Measurements from ENCODE around the gene TF. TPM values are rescaled to one million over a fixed set of nuclear protein-coding genes. Genes with fewer than 3 reads are reported as not detected.

The TF gene
- total RNA-seq, 1 donor from 2014 or later: 0.34 TPM

- H3K27ac ChIP-seq (ENCODE audit: low read depth, low read length): no peak overlapping the region
- DNase-seq (ENCODE audit: low read depth): no peak
- no peaks in the 10 kb centered on the region for H3K4me1 ChIP-seq (ENCODE audit: insufficient read depth, low read length)
- Mint-ChIP-seq H3K27ac (ENCODE audit: unreplicated experiment) (no peak overlapping the region), H3K4me3 (ENCODE audit: unreplicated experiment) (no peak overlapping the region), H3K9me3 (ENCODE audit: unreplicated experiment) (peaks cover 1% of the 10 kb centered on the region), H3K27me3 (ENCODE audit: low read depth, unreplicated experiment) (peaks cover 3% of the 10 kb centered on the region), H3K4me1 (ENCODE audit: low read depth, unreplicated experiment) (no peaks in the 10 kb centered on the region), H3K36me3 (ENCODE audit: low read depth, unreplicated experiment) (peaks cover 39% of the 10 kb centered on the region)
- no peak overlapping the region for H3K4me2 ChIP-seq (ENCODE audit: low read length)
- H3K4me3 ChIP-seq (ENCODE audit: insufficient read depth, low read depth, low read length): no peak overlapping the region
- no peaks in the 10 kb centered on the region for H3K27me3 ChIP-seq (ENCODE audit: insufficient read depth, low read length)
- H4K20me1 ChIP-seq (ENCODE audit: insufficient read depth, low read length): no peaks in the 10 kb centered on the region
- no peaks in the 10 kb centered on the region for H3K36me3 ChIP-seq (ENCODE audit: insufficient read depth, low read length)
- no peak overlapping the region for H2AFZ ChIP-seq (ENCODE audit: low read depth, low read length)
- H3K9ac ChIP-seq (ENCODE audit: low read length): no peak overlapping the region
- no peak for FAIRE-seq
- H3K79me2 ChIP-seq (ENCODE audit: insufficient read depth, low read length): no peaks in the 10 kb centered on the region
- no peaks in the 10 kb centered on the region for H3K9me3 ChIP-seq (ENCODE audit: insufficient read depth, low read depth, low read length)
- no peak for TF ChIP-seq CTCF (IDR thresholded peaks at IDR 0.05; ENCODE audit: insufficient read depth, low read depth, low read length)
- no peak for TF ChIP-seq EZH2 (IDR thresholded peaks at IDR 0.05; ENCODE audit: insufficient read depth, low read length)
Measured at GRCh38 chr3:133830071-133830470, 83.9 kb downstream of the TF start.

- Histone ChIP-seq H3K36me3 (ENCODE audit: insufficient read depth, low read length) (no peaks in the 10 kb centered on the region), H3K9ac (ENCODE audit: low read length) (no peak overlapping the region), H2AFZ (ENCODE audit: low read depth, low read length) (no peak overlapping the region), H4K20me1 (ENCODE audit: insufficient read depth, low read length) (no peaks in the 10 kb centered on the region), H3K4me1 (ENCODE audit: insufficient read depth, low read length) (no peaks in the 10 kb centered on the region), H3K27ac (ENCODE audit: low read depth, low read length) (no peak overlapping the region), H3K4me2 (ENCODE audit: low read length) (no peak overlapping the region), H3K79me2 (ENCODE audit: insufficient read depth, low read length) (no peaks in the 10 kb centered on the region), H3K9me3 (ENCODE audit: insufficient read depth, low read depth, low read length) (no peaks in the 10 kb centered on the region), H3K27me3 (ENCODE audit: insufficient read depth, low read length) (no peaks in the 10 kb centered on the region), H3K4me3 (ENCODE audit: insufficient read depth, low read depth, low read length) (no peak overlapping the region)
- Mint-ChIP-seq H3K4me3 (ENCODE audit: unreplicated experiment) (peak overlapping the region; percentile 27), H3K4me1 (ENCODE audit: low read depth, unreplicated experiment) (no peaks in the 10 kb centered on the region), H3K27ac (ENCODE audit: unreplicated experiment) (no peak overlapping the region), H3K27me3 (ENCODE audit: low read depth, unreplicated experiment) (peaks cover 5% of the 10 kb centered on the region), H3K36me3 (ENCODE audit: low read depth, unreplicated experiment) (peaks cover 38% of the 10 kb centered on the region), H3K9me3 (ENCODE audit: unreplicated experiment) (peaks cover 1% of the 10 kb centered on the region)
- FAIRE-seq (no peak), DNase-seq (ENCODE audit: low read depth) (no peak)
- no peak for TF ChIP-seq EZH2 (IDR thresholded peaks at IDR 0.05; ENCODE audit: insufficient read depth, low read length)
- no peak for TF ChIP-seq CTCF (IDR thresholded peaks at IDR 0.05; ENCODE audit: insufficient read depth, low read depth, low read length)
Measured at GRCh38 chr3:133831966-133832801, 86.0 kb downstream of the TF start.

DNA sequence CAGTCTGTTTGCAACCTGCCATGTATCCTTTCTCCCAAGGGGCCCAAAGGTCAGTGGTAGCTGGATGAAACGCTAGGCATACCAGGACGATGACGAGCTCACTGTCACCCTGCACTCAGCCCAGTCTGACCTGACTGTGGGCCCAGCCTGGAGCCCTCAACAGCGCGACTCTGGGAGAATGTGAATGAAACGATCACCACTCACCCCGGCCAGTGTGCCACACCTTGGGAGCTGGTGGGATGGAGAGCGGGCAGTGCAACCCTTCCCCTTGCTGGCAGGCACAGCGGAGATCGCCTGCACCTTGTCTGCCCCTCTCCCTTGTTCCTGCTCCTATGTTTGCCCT, 86.6 kb downstream of the TF start:
- FAIRE-seq (no peak), DNase-seq (ENCODE audit: low read depth) (no peak)
- Histone ChIP-seq H3K79me2 (ENCODE audit: insufficient read depth, low read length) (no peaks in the 10 kb centered on the region), H3K27ac (ENCODE audit: low read depth, low read length) (no peak overlapping the region), H3K9me3 (ENCODE audit: insufficient read depth, low read depth, low read length) (no peaks in the 10 kb centered on the region), H3K4me1 (ENCODE audit: insufficient read depth, low read length) (no peaks in the 10 kb centered on the region), H3K4me2 (ENCODE audit: low read length) (no peak overlapping the region), H3K4me3 (ENCODE audit: insufficient read depth, low read depth, low read length) (no peak overlapping the region), H3K27me3 (ENCODE audit: insufficient read depth, low read length) (no peaks in the 10 kb centered on the region), H3K9ac (ENCODE audit: low read length) (no peak overlapping the region), H2AFZ (ENCODE audit: low read depth, low read length) (no peak overlapping the region), H4K20me1 (ENCODE audit: insufficient read depth, low read length) (no peaks in the 10 kb centered on the region), H3K36me3 (ENCODE audit: insufficient read depth, low read length) (no peaks in the 10 kb centered on the region)
- Mint-ChIP-seq H3K36me3 (ENCODE audit: low read depth, unreplicated experiment) (peaks cover 42% of the 10 kb centered on the region), H3K27ac (ENCODE audit: unreplicated experiment) (no peak overlapping the region), H3K4me1 (ENCODE audit: low read depth, unreplicated experiment) (no peaks in the 10 kb centered on the region), H3K9me3 (ENCODE audit: unreplicated experiment) (peaks cover 1% of the 10 kb centered on the region), H3K4me3 (ENCODE audit: unreplicated experiment) (no peak overlapping the region), H3K27me3 (ENCODE audit: low read depth, unreplicated experiment) (peaks cover 5% of the 10 kb centered on the region)
- TF ChIP-seq EZH2 (IDR thresholded peaks at IDR 0.05; ENCODE audit: insufficient read depth, low read length) (no peak), CTCF (IDR thresholded peaks at IDR 0.05; ENCODE audit: insufficient read depth, low read depth, low read length) (no peak)

Data from astrocyte (in vitro differentiated cells and primary cell).